IMR-90 (cell line): Measurements from ENCODE around the gene GPLD1. TPM values are rescaled to one million over a fixed set of nuclear protein-coding genes. Genes with fewer than 3 reads are reported as not detected.

ENCODE experiments used
- ATAC-seq: fragments of 200-7000 bp; cut with Tn5 transposase; 2 replicates; pipeline ENCODE4 v1.9.1; 2020; ENCODE audit warnings: low read depth, mild to moderate bottlenecking, moderate library complexity
- BruUV-seq: library from RNA; stranded (reverse); fragments of 400-500 nt; replicated peaks from 2 replicates; lab custom pipeline; 2021; lab: Mats Ljungman, UMichigan
- CTCF ChIA-PET: fragments of 300-600 bp; formaldehyde crosslinking; extraction: SDS; loops from one replicate; lab custom pipeline; 2021; ENCODE audit warnings: antibody characterized with exemption; lab: Yijun Ruan, JAX
- POLR2A ChIA-PET: fragments of 300-600 bp; sonication (Branson Sonifier 250); formaldehyde crosslinking; loops from one replicate; lab custom pipeline; 2022; ENCODE audit warnings: antibody characterized with exemption; ENCODE audit not compliant: unreplicated experiment; lab: Charles Lee
- DNase-seq: peaks from one replicate; pipeline ENCODE4 v3.0.0; 2013
- H2AFZ ChIP-seq: replicated peaks from 2 replicates; pipeline ENCODE3; 2013; ENCODE audit warnings: low read length, mild to moderate bottlenecking; ENCODE audit not compliant: poor library complexity
- H2AK5ac ChIP-seq: 2 replicates; pipeline ENCODE4 v1.6.1; 2013; ENCODE audit warnings: low read depth, low read length, inconsistent platforms
- H2AK9ac ChIP-seq: replicated peaks from 2 replicates; pipeline ENCODE3; 2013; ENCODE audit warnings: mild to moderate bottlenecking, low read depth, low read length, moderate library complexity; ENCODE audit not compliant: poor library complexity
- H2BK120ac ChIP-seq: 2 replicates; pipeline ENCODE4 v1.6.1; 2013; ENCODE audit warnings: low read depth, low read length, inconsistent platforms
- H2BK15ac ChIP-seq: 3 replicates; pipeline ENCODE4 v1.6.1; 2013; ENCODE audit warnings: low read depth, low read length, inconsistent platforms
- H2BK20ac ChIP-seq: 2 replicates; pipeline ENCODE4 v1.6.1; 2013; ENCODE audit warnings: low read depth, mild to moderate bottlenecking, inconsistent platforms, low read length, moderate library complexity
- H2BK5ac ChIP-seq: 2 replicates; pipeline ENCODE4 v1.6.1; 2013; ENCODE audit warnings: mild to moderate bottlenecking, low read depth, low read length, inconsistent platforms; ENCODE audit not compliant: poor library complexity, severe bottlenecking
- H3K14ac ChIP-seq: replicated peaks from 2 replicates; pipeline ENCODE4 v1.6.1; 2013; ENCODE audit warnings: low read depth, low read length, inconsistent platforms
- H3K18ac ChIP-seq: 2 replicates; pipeline ENCODE4 v1.6.1; 2013; ENCODE audit warnings: low read depth, low read length, control low read depth
- H3K23ac ChIP-seq: 2 replicates; pipeline ENCODE4 v1.6.1; 2013; ENCODE audit warnings: low read depth, low read length, inconsistent platforms
- H3K27ac ChIP-seq: 2 replicates; pipeline ENCODE4 v1.5.1; 2013; ENCODE audit warnings: mild to moderate bottlenecking, control low read depth, low read length; ENCODE audit not compliant: insufficient read depth
- H3K27me3 ChIP-seq: 2 replicates; pipeline ENCODE4 v1.6.1; 2013; ENCODE audit warnings: low read length; ENCODE audit not compliant: control insufficient read depth, insufficient read depth
- H3K36me3 ChIP-seq: 2 replicates; pipeline ENCODE4 v1.6.1; 2013; ENCODE audit warnings: low read length, mixed read lengths; ENCODE audit not compliant: control insufficient read depth, insufficient read depth
- H3K4ac ChIP-seq: 2 replicates; pipeline ENCODE4 v1.6.1; 2013; ENCODE audit warnings: low read depth, low read length, inconsistent platforms
- H3K4me1 ChIP-seq: 2 replicates; pipeline ENCODE4 v1.6.1; 2013; ENCODE audit warnings: low read length, mixed read lengths; ENCODE audit not compliant: control insufficient read depth, insufficient read depth
- H3K4me2 ChIP-seq: 2 replicates; pipeline ENCODE4 v1.6.1; 2013; ENCODE audit warnings: low read depth, mild to moderate bottlenecking, control low read depth, low read length, moderate library complexity
- H3K4me3 ChIP-seq: 2 replicates; pipeline ENCODE4 v1.5.1; 2013; ENCODE audit warnings: low read depth, mild to moderate bottlenecking, control low read depth, low read length, moderate library complexity; ENCODE audit not compliant: insufficient read depth
- H3K56ac ChIP-seq: 2 replicates; pipeline ENCODE4 v1.6.1; 2013; ENCODE audit warnings: low read length, inconsistent platforms; ENCODE audit not compliant: insufficient read depth; ENCODE audit errors: extremely low read depth
- H3K79me1 ChIP-seq, 2 experiments: 2 replicates each; pipeline ENCODE4 v1.6.1; 2013; ENCODE audit warnings: low read length in 2 of 2, inconsistent platforms in 1 of 2, low read depth in 1 of 2
- H3K9ac ChIP-seq: 2 replicates; pipeline ENCODE4 v1.6.1; 2013; ENCODE audit warnings: low read depth, low read length, control low read depth
- H3K9me1 ChIP-seq: 2 replicates; pipeline ENCODE4 v1.6.1; 2013; ENCODE audit warnings: low read length, inconsistent platforms; ENCODE audit not compliant: insufficient read depth
- H3K9me3 ChIP-seq: 2 replicates; pipeline ENCODE4 v1.6.1; 2013; ENCODE audit warnings: low read length; ENCODE audit not compliant: control insufficient read depth, insufficient read depth
- H4K20me1 ChIP-seq: 2 replicates; pipeline ENCODE4 v1.6.1; 2013; ENCODE audit warnings: low read length, inconsistent platforms; ENCODE audit not compliant: insufficient read depth
- H4K5ac ChIP-seq: 2 replicates; pipeline ENCODE4 v1.6.1; 2013; ENCODE audit warnings: mild to moderate bottlenecking, low read depth, low read length, control low read depth
- H4K8ac ChIP-seq, 2 experiments: 2 replicates each; pipeline ENCODE4 v1.6.1; 2013; ENCODE audit warnings: low read depth in 2 of 2, low read length in 2 of 2, control low read depth in 1 of 2, inconsistent platforms in 1 of 2
- H4K91ac ChIP-seq: 2 replicates; pipeline ENCODE4 v1.6.1; 2013; ENCODE audit warnings: low read depth, low read length, inconsistent platforms; ENCODE audit not compliant: insufficient read depth
- BHLHE40 ChIP-seq: fragments of 150-350 bp; IDR thresholded peaks from 2 replicates; pipeline ENCODE4 v1.6.1; 2016; ENCODE audit warnings: mild to moderate bottlenecking, low read depth, low read length
- CEBPB ChIP-seq: IDR thresholded peaks from 2 replicates; pipeline ENCODE4 v1.6.1; 2012; ENCODE audit warnings: low read depth, low read length, improper control_type of control experiment
- CHD1 ChIP-seq: IDR thresholded peaks from 2 replicates; pipeline ENCODE4 v1.6.1; 2012; ENCODE audit warnings: low read depth, low read length, improper control_type of control experiment
- CTCF ChIP-seq: conservative IDR thresholded peaks from 2 replicates; pipeline ENCODE4 v1.5.1; 2012; ENCODE audit warnings: mild to moderate bottlenecking, low read depth, low read length, improper control_type of control experiment
- ELK1 ChIP-seq: fragments of 150-350 bp; IDR thresholded peaks from 2 replicates; pipeline ENCODE4 v1.6.1; 2016; ENCODE audit warnings: low read depth, mild to moderate bottlenecking, low read length, moderate library complexity, borderline replicate concordance
- FOS ChIP-seq: fragments of 150-350 bp; IDR thresholded peaks from 2 replicates; pipeline ENCODE4 v1.6.1; 2016; ENCODE audit warnings: low read depth, low read length
- MAFK ChIP-seq: IDR thresholded peaks from 2 replicates; pipeline ENCODE4 v1.6.1; 2012; ENCODE audit warnings: low read depth, low read length, improper control_type of control experiment
- MAZ ChIP-seq: IDR thresholded peaks from 2 replicates; pipeline ENCODE4 v1.6.1; 2012; ENCODE audit warnings: low read depth, mild to moderate bottlenecking, low read length, improper control_type of control experiment, moderate library complexity, borderline replicate concordance
- MXI1 ChIP-seq: IDR thresholded peaks from 2 replicates; pipeline ENCODE4 v1.6.1; 2012; ENCODE audit warnings: low read depth, mild to moderate bottlenecking, low read length, moderate library complexity, borderline replicate concordance
- NFE2L2 ChIP-seq: fragments of 150-350 bp; IDR thresholded peaks from 2 replicates; pipeline ENCODE4 v1.6.1; 2016; ENCODE audit warnings: low read depth, mild to moderate bottlenecking, low read length
- POLR2A ChIP-seq: IDR thresholded peaks from 2 replicates; pipeline ENCODE4 v1.6.1; 2012; ENCODE audit warnings: mild to moderate bottlenecking, low read depth, low read length
- RAD21 ChIP-seq: IDR thresholded peaks from 2 replicates; pipeline ENCODE4 v1.6.1; 2012; ENCODE audit warnings: low read length, improper control_type of control experiment
- RCOR1 ChIP-seq: IDR thresholded peaks from 2 replicates; pipeline ENCODE4 v1.6.1; 2012; ENCODE audit warnings: mild to moderate bottlenecking, low read length, improper control_type of control experiment; ENCODE audit not compliant: insufficient replicate concordance
- RFX5 ChIP-seq: IDR thresholded peaks from 2 replicates; pipeline ENCODE4 v1.8.0; 2012; ENCODE audit warnings: low read depth, mild to moderate bottlenecking, low read length, moderate library complexity
- SMC3 ChIP-seq: fragments of 150-350 bp; IDR thresholded peaks from 2 replicates; pipeline ENCODE4 v1.6.1; 2016; ENCODE audit warnings: low read depth, mild to moderate bottlenecking, antibody characterized with exemption, low read length, moderate library complexity
- USF2 ChIP-seq: fragments of 150-350 bp; IDR thresholded peaks from 2 replicates; pipeline ENCODE4 v1.6.1; 2017; ENCODE audit warnings: mild to moderate bottlenecking, antibody characterized with exemption, low read length, low read depth
- WGBS, 2 experiments: methylation state at CpG; one replicate each; pipeline versions ENCODE4 v1.1.5 to v1.1.7; 2013; ENCODE audit warnings: missing lambda C conversion rate in 2 of 2; ENCODE audit not compliant: insufficient read length in 1 of 2; ENCODE audit errors: extremely low coverage in 2 of 2; 5-methylcytosine and 5-hydroxymethylcytosine counted together
- dilution Hi-C: fragments of 300-500 bp; cut with HindIII; formaldehyde crosslinking; loops from one replicate; pipeline ENCODE4 v1.14.3; 2018; ENCODE audit warnings: low sequenced_read_pairs; ENCODE audit not compliant: unreplicated experiment
- in situ Hi-C: fragments of 300-500 bp; cut with MboI; formaldehyde crosslinking; loops from 3 replicates; pipeline ENCODE4 v1.14.3; 2019; ENCODE audit warnings: low sequenced_read_pairs, inconsistent platforms, mixed read lengths
- intact Hi-C: fragments of 100-400 bp; cut with micrococcal nuclease; formaldehyde crosslinking; loops from 2 replicates; pipeline ENCODE4 v1.10.0; 2022
- polyA plus RNA-seq, 3 experiments: library from polyadenylated mRNA; depleted of rRNA; stranded (reverse); fragments of >200 nt; gene quantifications; 2 replicates each; pipeline ENCODE4 v1.2.3, GENCODE V29; 2012; ENCODE audit warnings: low replicate concordance in 1 of 3
- total RNA-seq: library from RNA; depleted of rRNA; stranded (reverse); fragments of >200 nt; gene quantifications from 2 replicates; pipeline ENCODE4 v1.2.3, GENCODE V29; 2012

Gene GPLD1
- total and polyA plus RNA-seq, 2 of the 4 experiments (the other 2 are of a cell fraction): 0.05 to 0.18 TPM

DNA sequence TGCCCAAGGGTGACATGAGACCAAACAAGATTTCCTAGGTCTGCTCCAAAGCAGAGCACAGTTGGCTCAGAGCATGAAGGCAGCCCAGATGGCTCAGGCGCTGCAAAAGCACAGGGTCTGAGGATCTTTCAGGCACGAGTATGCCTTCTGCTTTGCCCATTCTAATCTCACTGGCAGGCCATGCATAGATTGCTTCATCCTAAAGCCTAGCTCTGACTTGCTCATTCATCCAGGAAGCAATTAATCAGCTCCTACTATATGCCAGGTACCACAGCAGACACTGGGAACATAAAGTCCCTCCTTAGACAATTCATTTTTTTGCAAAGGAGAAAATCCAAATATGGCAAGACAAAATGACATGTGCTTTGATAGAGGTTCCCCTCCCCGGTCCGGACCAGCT lies 31.2 kb downstream of the GPLD1 start:
- Histone ChIP-seq H3K23ac (no peak overlapping the region), H3K56ac (no peak overlapping the region), H4K5ac (no peak overlapping the region), H2AK5ac (no peak overlapping the region), H2AFZ (no peak overlapping the region), H3K4ac (no peak overlapping the region), H4K20me1 (no peaks in the 10 kb centered on the region), H3K4me3 (no peak overlapping the region), H2BK120ac (no peak overlapping the region), H3K18ac (no peak overlapping the region), H2BK20ac (no peak overlapping the region), H3K9me3 (no peaks in the 10 kb centered on the region), H3K27me3 (0 out of 2 replicates have a peak, but pooled peaks cover 5% of the 10 kb centered on the region), H3K9me1 (no peaks in the 10 kb centered on the region), H3K36me3 (no peaks in the 10 kb centered on the region), H3K9ac (no peak overlapping the region), H3K4me2 (no peak overlapping the region), H3K4me1 (no peaks in the 10 kb centered on the region), H4K91ac (no peak overlapping the region), H3K79me1 (no peaks in the 10 kb centered on the region), H2BK15ac (no peak overlapping the region), H2BK5ac (no peak overlapping the region), H3K14ac (no peak overlapping the region), H2AK9ac (no peak overlapping the region), H4K8ac (no peak overlapping the region), H3K27ac (no peak overlapping the region)
- DNase-seq (no peak), ATAC-seq (no peak)
- dilution Hi-C loops (no loop called here), intact Hi-C loops (no loop called here), in situ Hi-C loops (no loop called here)
- BruUV-seq: no TSS peak
- CTCF ChIA-PET: no interaction called here
- POLR2A ChIA-PET: no interaction called here
- TF ChIP-seq RCOR1 (no peak), MAZ (no peak), ELK1 (no peak), BHLHE40 (no peak), FOS (no peak), RFX5 (no peak), USF2 (no peak), CTCF (no peak), MAFK (no peak), CHD1 (no peak), POLR2A (no peak), NFE2L2 (no peak), MXI1 (no peak), RAD21 (no peak), SMC3 (no peak), CEBPB (no peak)
- WGBS, 2 experiments: 30% methylated on average over 1 of the region's 4 CpGs; no CpG with 5 or more reads in 1 of the 2 experiments
